Dendritic cell treated with granulocyte-macrophage colony-stimulating factor and Interleukin-4, amounts not matched to agents 40 ng/mL and 50 ng/mL, for 4 days (primary cell): Measurements from ENCODE around the gene CLSTN3.

ENCODE experiments used
- H3K27ac Mint-ChIP-seq: one replicate; pipeline ENCODE4 v1.8.0; 2022; ENCODE audit warnings: mild to moderate bottlenecking, mixed read lengths
- H3K27me3 Mint-ChIP-seq: one replicate; pipeline ENCODE4 v1.8.0; 2022; ENCODE audit warnings: mild to moderate bottlenecking, mixed read lengths
- H3K36me3 Mint-ChIP-seq: one replicate; pipeline ENCODE4 v1.8.0; 2022; ENCODE audit warnings: low read depth, mixed read lengths
- H3K4me1 Mint-ChIP-seq: one replicate; pipeline ENCODE4 v1.8.0; 2022; ENCODE audit warnings: low read depth, mixed read lengths
- H3K4me3 Mint-ChIP-seq: one replicate; pipeline ENCODE4 v1.8.0; 2022; ENCODE audit warnings: mild to moderate bottlenecking, moderate library complexity, mixed read lengths
- H3K9me3 Mint-ChIP-seq: one replicate; pipeline ENCODE4 v1.8.0; 2022; ENCODE audit warnings: mixed read lengths
- intact Hi-C: fragments of 100-400 bp; cut with micrococcal nuclease; formaldehyde crosslinking; loops from one replicate; pipeline ENCODE4 v1.15.0; 2022

CLSTN3 gene

DNA sequence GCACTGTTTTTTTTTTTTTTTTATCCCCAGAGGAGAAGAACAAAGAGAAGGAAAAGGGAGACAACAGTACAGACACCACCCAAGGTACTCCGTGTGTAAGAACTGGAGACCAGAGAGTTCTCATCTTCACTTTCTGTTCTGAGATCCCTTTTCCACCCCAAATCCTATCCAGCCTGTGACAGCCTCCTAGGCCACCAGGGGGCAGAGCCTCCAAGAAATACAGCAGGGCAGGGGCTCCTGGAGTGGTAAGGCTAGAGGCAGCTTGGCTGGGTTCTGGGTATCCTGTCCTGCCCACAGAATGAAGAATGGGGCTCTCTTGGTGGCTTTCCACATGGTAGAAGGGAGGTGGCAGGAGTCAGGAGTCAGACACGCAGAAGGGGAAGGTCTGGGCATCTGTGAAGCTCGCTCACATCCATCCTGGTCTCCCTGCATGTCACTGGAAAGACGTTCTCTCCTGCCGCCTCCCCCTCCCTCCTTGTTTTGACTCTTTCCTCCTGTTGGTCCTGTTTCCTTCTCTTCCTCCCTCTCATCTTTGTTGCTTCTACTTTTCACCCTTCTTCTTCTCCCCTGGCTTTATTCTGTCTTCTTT is 12.0 kb downstream of the CLSTN3 start:
- intact Hi-C loops, result loop anchor here (1.0 to 2.0 kb wide), 2 partner anchors 47 to 496 kb away; partner anchors contain the start of gene PEX5
- no peak overlapping the region for H3K4me3 Mint-ChIP-seq
- H3K36me3 Mint-ChIP-seq, result no peaks in the 10 kb centered on the region
- H3K27me3 Mint-ChIP-seq, result peaks cover 2% of the 10 kb centered on the region
- H3K27ac Mint-ChIP-seq, result no peak overlapping the region
- peaks cover 19% of the 10 kb centered on the region for H3K4me1 Mint-ChIP-seq
- no peaks in the 10 kb centered on the region for H3K9me3 Mint-ChIP-seq

DNA sequence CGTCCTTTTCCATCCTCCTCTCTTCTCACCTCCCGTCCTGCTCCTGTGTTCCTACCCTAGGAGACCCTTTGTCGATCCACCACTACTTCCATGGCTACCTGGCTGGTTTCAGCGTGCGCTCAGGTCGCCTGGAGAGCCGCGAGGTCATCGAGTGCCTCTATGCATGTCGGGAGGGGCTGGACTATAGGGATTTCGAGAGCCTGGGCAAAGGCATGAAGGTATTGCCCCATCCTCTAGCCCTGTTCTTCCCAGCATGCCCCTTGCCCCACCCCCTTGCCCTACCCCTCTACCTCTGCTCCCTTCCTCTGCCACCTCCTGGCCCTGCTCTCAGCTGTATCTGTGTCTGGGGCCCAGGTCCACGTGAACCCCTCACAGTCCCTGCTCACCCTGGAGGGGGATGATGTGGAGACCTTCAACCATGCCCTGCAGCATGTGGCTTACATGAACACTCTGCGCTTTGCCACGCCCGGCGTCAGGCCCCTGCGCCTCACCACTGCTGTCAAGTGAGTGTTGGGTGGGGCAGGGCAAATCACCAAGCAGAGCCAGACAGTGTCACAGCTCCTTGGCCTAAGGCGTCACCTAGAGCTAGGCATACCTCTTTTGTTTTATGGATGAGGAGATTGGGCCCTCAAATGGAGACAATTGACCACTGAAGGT is 12.8 kb downstream of the CLSTN3 start:
- no peaks in the 10 kb centered on the region for H3K36me3 Mint-ChIP-seq
- no peak overlapping the region for H3K27ac Mint-ChIP-seq
- H3K27me3 Mint-ChIP-seq, result peaks cover 2% of the 10 kb centered on the region
- H3K4me1 Mint-ChIP-seq, result peaks cover 11% of the 10 kb centered on the region
- intact Hi-C loops, result loop anchor here (1.0 to 2.0 kb wide), 2 partner anchors 46 to 495 kb away; partner anchors contain the start of gene PEX5
- H3K4me3 Mint-ChIP-seq, result no peak overlapping the region
- no peaks in the 10 kb centered on the region for H3K9me3 Mint-ChIP-seq

GRCh38 chr12:7143564-7143963 is 13.4 kb downstream of the CLSTN3 start:
- Mint-ChIP-seq H3K9me3 (no peaks in the 10 kb centered on the region), H3K4me3 (no peak overlapping the region), H3K27ac (no peak overlapping the region), H3K36me3 (no peaks in the 10 kb centered on the region), H3K27me3 (peaks cover 2% of the 10 kb centered on the region), H3K4me1 (peaks cover 6% of the 10 kb centered on the region)
- intact Hi-C loops, result loop anchor here (2.0 kb wide), 1 partner anchor 45 kb away; the partner anchor contains the start of gene PEX5

GRCh38 chr12:7144414-7145120 is 14.4 kb downstream of the CLSTN3 start:
- Mint-ChIP-seq H3K9me3 (no peaks in the 10 kb centered on the region), H3K4me1 (no peaks in the 10 kb centered on the region), H3K4me3 (no peak overlapping the region), H3K27me3 (peaks cover 2% of the 10 kb centered on the region), H3K27ac (no peak overlapping the region), H3K36me3 (peaks cover under 1% of the 10 kb centered on the region)
- intact Hi-C loops, result no loop called here

- Mint-ChIP-seq H3K36me3 (peaks cover 6% of the 10 kb centered on the region), H3K4me3 (no peak overlapping the region), H3K4me1 (no peaks in the 10 kb centered on the region), H3K27ac (no peak overlapping the region), H3K27me3 (peaks cover 2% of the 10 kb centered on the region), H3K9me3 (no peaks in the 10 kb centered on the region)
- intact Hi-C loops, result no loop called here
Measured at GRCh38 chr12:7145671-7146070, 15.5 kb downstream of the CLSTN3 start.

DNA sequence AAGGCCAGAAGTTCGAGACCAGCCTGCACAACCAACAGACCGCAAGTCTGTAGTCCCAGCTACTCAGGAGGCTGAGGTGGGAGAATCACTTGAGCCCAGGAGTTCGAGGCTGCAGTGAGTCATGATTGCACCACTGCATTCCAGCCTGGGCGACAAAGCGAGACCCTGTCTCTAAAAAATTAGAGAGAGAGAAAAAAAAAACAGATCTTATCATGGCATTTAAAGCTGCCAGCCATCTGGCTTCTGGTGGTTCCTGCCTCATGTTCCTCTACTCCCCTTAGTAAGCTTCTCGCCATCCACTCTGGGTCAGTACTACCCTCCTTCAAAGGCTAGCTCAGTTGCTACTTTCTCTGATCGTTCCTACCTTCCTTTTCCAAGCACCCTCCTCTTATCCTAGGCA is 16.1 kb downstream of the CLSTN3 start:
- Mint-ChIP-seq H3K9me3 (no peaks in the 10 kb centered on the region), H3K36me3 (peaks cover 6% of the 10 kb centered on the region), H3K27me3 (peaks cover 2% of the 10 kb centered on the region), H3K4me1 (no peaks in the 10 kb centered on the region), H3K27ac (no peak overlapping the region), H3K4me3 (no peak overlapping the region)
- intact Hi-C loops, result no loop called here

GRCh38 chr12:7146906-7147305 is 16.7 kb downstream of the CLSTN3 start:
- Mint-ChIP-seq H3K27ac (no peak overlapping the region), H3K9me3 (no peaks in the 10 kb centered on the region), H3K36me3 (peaks cover 6% of the 10 kb centered on the region), H3K4me3 (no peak overlapping the region), H3K27me3 (no peaks in the 10 kb centered on the region), H3K4me1 (no peaks in the 10 kb centered on the region)
- intact Hi-C loops, result no loop called here

GRCh38 chr12:7150356-7150755 is 20.2 kb downstream of the CLSTN3 start:
- no peak overlapping the region for H3K27ac Mint-ChIP-seq

GRCh38 chr12:7150841-7151240 is 20.7 kb downstream of the CLSTN3 start:
- H3K9me3 Mint-ChIP-seq, result no peaks in the 10 kb centered on the region
- H3K4me1 Mint-ChIP-seq, result no peaks in the 10 kb centered on the region
- no peaks in the 10 kb centered on the region for H3K27me3 Mint-ChIP-seq

More at GRCh38 chr12:7150356-7150755, 20.2 kb downstream of the CLSTN3 start:
- H3K36me3 Mint-ChIP-seq, result peaks cover 6% of the 10 kb centered on the region
- no peaks in the 10 kb centered on the region for H3K4me1 Mint-ChIP-seq
- no peaks in the 10 kb centered on the region for H3K9me3 Mint-ChIP-seq
- intact Hi-C loops, result no loop called here
- H3K27me3 Mint-ChIP-seq, result no peaks in the 10 kb centered on the region
- no peak overlapping the region for H3K4me3 Mint-ChIP-seq

DNA sequence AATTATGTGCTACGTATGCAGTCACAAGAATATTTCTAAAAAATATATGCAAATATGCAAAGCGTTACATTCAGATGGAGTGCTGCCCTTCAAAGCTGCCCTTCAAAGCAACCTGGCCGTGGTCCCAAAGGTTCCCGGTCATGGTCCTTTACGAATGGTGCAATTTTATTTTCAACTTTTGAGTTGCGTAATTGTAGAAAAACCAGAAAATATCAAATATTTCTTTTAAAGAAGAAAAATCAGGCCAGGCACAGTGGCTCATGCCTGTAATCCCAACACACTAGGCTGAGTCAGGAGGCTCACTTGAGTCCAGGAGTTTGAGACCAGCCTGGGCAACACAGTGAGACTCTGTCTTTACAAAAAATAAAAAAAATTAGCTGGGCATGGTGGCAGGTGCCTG is 21.4 kb downstream of the CLSTN3 start:
- H3K27ac Mint-ChIP-seq, result no peak overlapping the region
- no peak overlapping the region for H3K4me3 Mint-ChIP-seq
- no peaks in the 10 kb centered on the region for H3K27me3 Mint-ChIP-seq
- H3K4me1 Mint-ChIP-seq, result no peaks in the 10 kb centered on the region
- intact Hi-C loops, result no loop called here
- peaks cover 6% of the 10 kb centered on the region for H3K36me3 Mint-ChIP-seq
- no peaks in the 10 kb centered on the region for H3K9me3 Mint-ChIP-seq

More at GRCh38 chr12:7150841-7151240, 20.7 kb downstream of the CLSTN3 start:
- no peak overlapping the region for H3K4me3 Mint-ChIP-seq
- no peak overlapping the region for H3K27ac Mint-ChIP-seq
- intact Hi-C loops, result no loop called here
- peaks cover 6% of the 10 kb centered on the region for H3K36me3 Mint-ChIP-seq

DNA sequence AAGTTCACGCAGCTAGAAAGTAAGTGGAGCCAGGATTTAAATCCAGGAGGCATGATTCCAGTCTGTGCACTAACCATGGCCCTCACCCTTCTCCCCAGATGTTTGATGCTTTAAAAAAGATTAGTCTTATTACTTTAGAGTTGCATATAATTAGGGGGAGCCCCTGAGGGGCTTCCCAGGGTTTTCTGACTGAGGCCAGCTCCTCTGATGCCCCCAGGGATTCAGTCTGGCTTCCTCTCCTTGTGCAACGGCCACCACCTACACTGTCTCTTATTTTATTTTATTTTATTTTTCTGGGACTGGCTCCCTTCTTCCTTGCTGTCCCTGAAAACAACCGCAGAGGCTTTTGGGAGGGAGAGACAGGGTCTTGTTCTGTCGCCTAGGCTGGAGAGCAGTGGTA is 22.6 kb downstream of the CLSTN3 start:
- Mint-ChIP-seq H3K9me3 (no peaks in the 10 kb centered on the region), H3K4me3 (no peak overlapping the region), H3K27ac (no peak overlapping the region), H3K4me1 (no peaks in the 10 kb centered on the region), H3K36me3 (peaks cover 6% of the 10 kb centered on the region), H3K27me3 (no peaks in the 10 kb centered on the region)
- intact Hi-C loops, result no loop called here

- no peak overlapping the region for H3K27ac Mint-ChIP-seq
- H3K4me3 Mint-ChIP-seq, result no peak overlapping the region
- H3K36me3 Mint-ChIP-seq, result peaks cover 6% of the 10 kb centered on the region
- no peaks in the 10 kb centered on the region for H3K27me3 Mint-ChIP-seq
- intact Hi-C loops, result no loop called here
- H3K9me3 Mint-ChIP-seq, result no peaks in the 10 kb centered on the region
- H3K4me1 Mint-ChIP-seq, result no peaks in the 10 kb centered on the region
Measured at GRCh38 chr12:7154042-7154441, 23.9 kb downstream of the CLSTN3 start.

DNA sequence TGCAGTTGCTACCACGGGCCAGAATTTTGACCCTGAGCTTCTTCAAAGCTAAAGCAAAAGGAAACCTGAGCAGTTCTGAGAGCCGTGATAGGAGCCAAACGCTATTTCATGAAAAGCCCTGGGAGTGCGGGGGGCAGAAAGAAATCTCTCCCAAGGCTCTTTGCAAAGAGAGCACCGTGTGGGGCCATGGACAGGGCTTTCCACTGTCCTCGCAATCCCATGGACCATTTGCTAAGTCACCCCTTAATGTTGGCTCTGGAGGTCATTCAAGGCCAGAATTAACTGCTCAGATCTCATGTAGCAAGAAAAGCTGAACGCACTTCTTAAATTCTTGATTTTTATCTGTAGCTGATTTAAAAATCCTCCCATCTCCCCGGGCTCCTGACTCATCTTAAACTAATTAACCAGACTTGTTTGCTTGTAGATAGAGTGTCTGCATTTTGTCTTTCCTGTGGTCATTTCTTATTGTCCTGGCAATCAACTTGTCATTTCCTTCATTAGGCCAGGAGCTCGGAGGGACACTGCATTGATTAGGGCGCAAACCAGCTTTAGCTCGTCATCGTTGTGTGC is 24.8 kb downstream of the CLSTN3 start:
- Mint-ChIP-seq H3K4me1 (no peaks in the 10 kb centered on the region), H3K4me3 (no peak overlapping the region), H3K27ac (no peak overlapping the region), H3K27me3 (no peaks in the 10 kb centered on the region), H3K36me3 (peaks cover under 1% of the 10 kb centered on the region), H3K9me3 (no peaks in the 10 kb centered on the region)
- intact Hi-C loops, result no loop called here

DNA sequence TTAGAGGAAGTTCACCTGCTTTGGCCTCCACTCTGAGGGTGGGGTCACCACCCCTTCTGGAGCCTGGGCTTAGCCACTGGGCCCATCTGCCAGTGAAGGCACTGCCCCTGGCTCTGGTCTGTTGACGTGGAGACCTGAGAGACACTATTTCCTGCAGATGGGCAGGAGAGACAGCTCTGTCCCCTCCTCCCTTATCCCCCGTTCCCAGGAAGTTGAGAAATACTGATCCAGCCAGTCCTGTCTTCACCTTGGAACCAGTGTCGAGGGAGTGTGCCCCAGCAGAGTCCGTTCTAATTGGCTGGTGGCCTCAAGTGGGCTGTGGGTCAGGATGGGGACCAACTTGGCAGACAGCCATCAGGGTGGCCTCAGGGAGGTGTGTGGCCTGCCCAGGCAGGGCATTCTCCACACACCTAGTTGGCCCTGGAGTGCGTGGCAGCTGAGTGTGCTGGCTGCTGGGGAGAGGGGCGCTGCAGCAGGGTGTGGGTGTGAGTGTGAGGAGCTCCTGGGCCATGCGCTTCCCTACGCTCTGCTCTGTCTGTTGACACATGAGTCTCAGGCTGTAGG is 25.4 kb downstream of the CLSTN3 start:
- Mint-ChIP-seq H3K9me3 (no peaks in the 10 kb centered on the region), H3K36me3 (no peaks in the 10 kb centered on the region), H3K4me1 (no peaks in the 10 kb centered on the region), H3K27ac (no peak overlapping the region), H3K27me3 (no peaks in the 10 kb centered on the region), H3K4me3 (no peak overlapping the region)
- intact Hi-C loops, result no loop called here
